NCI-H748 (cell line): Measurements from ENCODE around the gene FUNDC2.
A peak's percentile ranks its signal among the peaks of the same experiment; 100 is the strongest.
"Not testable (repeated sequence)": the region's sequence is repeated elsewhere in the genome, so short reads cannot be mapped to it uniquely, and the experiment has no call there.

Experiments
- DNase-seq: peaks from one replicate; lab custom pipeline; 2025; ENCODE audit not compliant: unreplicated experiment; lab: John Stamatoyannopoulos, UW

Gene FUNDC2

GRCh38 chrX:155026727-155027508 is at the start of gene FUNDC2:
Gene FUNDC2 (plus strand): TSS chrX:155026844. CDS start chrX:155026939, 95 bp downstream.
- peak; percentile 97 for DNase-seq

- DNase-seq = no peak
Observed at GRCh38 chrX:154979629-154980028, 47.0 kb upstream of the FUNDC2 start.

GRCh38 chrX:154980330-154981115 is 46.1 kb upstream of the FUNDC2 start:
- peak; percentile 76 for DNase-seq

- DNase-seq = no peak
Observed at GRCh38 chrX:154981116-154981411, 45.6 kb upstream of the FUNDC2 start.

- no peak for DNase-seq
Observed at GRCh38 chrX:154986826-154987575, 39.6 kb upstream of the FUNDC2 start.

- no peak for DNase-seq
Observed at GRCh38 chrX:154987940-154988339, 38.7 kb upstream of the FUNDC2 start.

GRCh38 chrX:154988719-154989118 is 37.9 kb upstream of the FUNDC2 start:
- no peak for DNase-seq

- DNase-seq = no peak
Observed at GRCh38 chrX:154990496-154990895, 36.1 kb upstream of the FUNDC2 start.

- DNase-seq = no peak
Observed at GRCh38 chrX:154991039-154991438, 35.6 kb upstream of the FUNDC2 start.

GRCh38 chrX:154991476-154991875 is 35.2 kb upstream of the FUNDC2 start:
- no peak for DNase-seq

- DNase-seq = no peak
Observed at GRCh38 chrX:154998204-154998880, 28.3 kb upstream of the FUNDC2 start.

- DNase-seq = no peak
Observed at GRCh38 chrX:155000841-155001240, 25.8 kb upstream of the FUNDC2 start.

GRCh38 chrX:155001873-155002272 is 24.8 kb upstream of the FUNDC2 start:
- no peak for DNase-seq

GRCh38 chrX:155005190-155005589 is 21.5 kb upstream of the FUNDC2 start:
- no peak for DNase-seq

GRCh38 chrX:155006379-155006778 is 20.3 kb upstream of the FUNDC2 start:
- not testable (repeated sequence) for DNase-seq

GRCh38 chrX:155006913-155007671 is 19.6 kb upstream of the FUNDC2 start:
- not testable (repeated sequence) for DNase-seq

GRCh38 chrX:155008578-155008977 is 18.1 kb upstream of the FUNDC2 start:
- not testable (repeated sequence) for DNase-seq

- DNase-seq = no peak
Observed at GRCh38 chrX:155009994-155010472, 16.6 kb upstream of the FUNDC2 start.

GRCh38 chrX:155020591-155020990 is 6.1 kb upstream of the FUNDC2 start:
- DNase-seq = no peak

- DNase-seq = no peak
Observed at GRCh38 chrX:155022585-155022984, 4.1 kb upstream of the FUNDC2 start, which contains the start of gene F8. Gene F8 (minus strand): TSS chrX:155022723. CDS start chrX:155022552, 171 bp downstream.
